GM19025 (cell line): Measurements from ENCODE around the gene SLC30A1.
"Not testable (repeated sequence)": the region's sequence is repeated elsewhere in the genome, so short reads cannot be mapped to it uniquely, and the experiment has no call there.

ENCODE experiments used
- ATAC-seq: cut with Tn5 transposase; IDR thresholded peaks from one replicate; pipeline ENCODE4 v1.9.1; 2021; ENCODE audit warnings: mild to moderate bottlenecking, low read depth, moderate library complexity; ENCODE audit not compliant: unreplicated experiment

The SLC30A1 gene

DNA sequence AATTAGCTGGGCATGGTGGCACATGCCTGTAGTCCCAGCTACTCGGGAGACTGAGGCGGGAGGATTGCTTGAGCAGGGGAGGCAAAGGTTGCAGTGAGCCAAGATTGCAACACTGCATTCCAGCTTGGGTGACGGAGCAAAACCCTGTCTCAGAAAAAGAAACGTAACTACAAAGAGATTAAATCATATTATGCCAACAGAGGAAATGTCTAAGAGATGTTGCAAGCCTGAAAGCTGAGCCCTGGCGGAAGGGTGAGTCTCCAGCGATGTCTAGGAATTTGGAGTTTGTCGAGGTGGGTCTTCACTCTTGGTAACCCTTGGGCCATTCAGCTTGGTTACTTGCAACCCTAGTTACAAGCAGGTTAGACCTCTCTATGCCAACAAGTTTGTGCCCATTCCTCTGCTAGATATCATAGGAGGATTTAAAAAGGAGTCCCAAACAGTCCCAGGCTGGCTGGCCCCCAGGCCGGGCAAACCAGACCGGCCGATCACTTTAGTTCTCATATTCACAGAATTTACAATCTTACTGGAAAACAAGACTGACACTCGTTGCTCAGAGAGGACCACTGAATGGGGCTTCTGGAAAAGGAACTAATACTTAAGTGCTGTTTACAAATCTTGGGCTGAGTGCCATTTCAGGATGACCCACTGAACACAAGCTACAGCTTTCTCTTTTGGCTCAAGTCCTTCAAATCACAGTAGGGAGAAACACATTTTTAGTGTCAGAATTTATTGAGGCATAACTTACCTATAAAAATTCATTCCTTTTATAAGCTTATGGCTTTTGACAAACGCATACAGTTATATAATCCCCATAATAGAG, 27.1 kb downstream of the SLC30A1 start:
- no peak for ATAC-seq

DNA sequence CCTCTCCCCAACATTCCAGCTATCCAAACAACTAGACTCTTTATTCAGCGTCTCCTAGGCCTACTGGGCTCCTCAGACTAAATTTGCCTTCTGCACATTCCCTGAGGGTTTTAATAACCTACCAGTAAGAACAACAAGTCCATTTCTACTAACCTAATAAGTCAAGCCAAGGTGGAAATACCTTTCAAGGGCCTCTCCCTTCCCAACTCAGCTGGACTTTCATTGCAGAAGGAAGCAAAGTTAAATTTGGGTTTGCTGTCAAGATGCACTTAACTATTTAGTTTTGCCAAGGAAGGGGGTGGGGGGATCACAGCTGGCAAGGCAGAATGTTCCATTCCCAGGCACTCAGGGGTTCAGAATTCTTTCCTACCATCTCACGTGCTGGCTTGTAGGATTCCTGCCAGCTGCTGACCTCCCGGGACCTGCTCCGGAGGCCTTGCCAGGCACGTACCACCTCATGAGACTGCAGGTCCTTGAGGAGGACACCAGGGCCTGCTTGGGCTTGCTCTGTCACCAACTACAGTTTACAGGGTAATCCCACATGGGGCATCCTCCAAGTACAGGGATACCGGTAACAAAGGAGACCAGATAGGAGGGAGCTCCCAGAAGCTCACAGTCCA, 29.8 kb downstream of the SLC30A1 start:
- no peak for ATAC-seq

DNA sequence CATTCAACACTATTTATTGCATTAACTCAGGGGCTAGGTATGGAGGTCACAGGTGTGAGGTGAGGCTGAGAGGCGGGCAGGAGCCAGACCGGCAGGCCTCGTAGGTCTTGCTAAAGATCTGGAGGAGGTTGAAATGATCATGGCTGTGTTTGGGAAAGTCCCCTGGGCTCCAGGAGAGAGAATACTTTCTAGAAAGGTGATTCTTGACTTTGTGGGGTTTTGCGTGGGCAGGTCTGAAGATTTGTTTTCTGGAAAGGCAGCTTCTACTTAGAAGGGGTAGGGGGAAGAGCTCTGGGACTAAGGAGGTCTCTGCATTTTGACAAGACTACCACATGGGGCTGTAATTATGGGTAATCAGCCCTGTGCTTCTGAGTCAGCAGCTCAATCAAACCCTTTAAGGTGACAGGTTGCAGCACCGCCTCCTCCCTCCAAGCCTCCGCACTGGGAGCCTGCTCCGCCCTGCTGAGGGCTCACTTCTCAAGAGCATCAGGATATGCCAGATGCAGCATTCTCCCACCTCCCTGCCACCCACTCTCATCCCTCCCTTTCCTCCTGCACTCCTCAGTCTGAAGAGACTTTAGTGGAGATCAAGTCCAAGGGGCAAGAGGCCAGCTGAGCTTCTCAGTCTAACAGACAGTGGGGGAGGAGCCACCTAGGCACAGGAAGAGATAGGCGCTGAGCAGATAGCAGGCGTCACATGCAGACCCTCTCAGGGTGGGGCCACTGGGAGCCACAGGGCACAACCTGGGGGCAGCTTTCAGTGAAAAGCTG, 30.5 kb downstream of the SLC30A1 start:
- no peak for ATAC-seq

DNA sequence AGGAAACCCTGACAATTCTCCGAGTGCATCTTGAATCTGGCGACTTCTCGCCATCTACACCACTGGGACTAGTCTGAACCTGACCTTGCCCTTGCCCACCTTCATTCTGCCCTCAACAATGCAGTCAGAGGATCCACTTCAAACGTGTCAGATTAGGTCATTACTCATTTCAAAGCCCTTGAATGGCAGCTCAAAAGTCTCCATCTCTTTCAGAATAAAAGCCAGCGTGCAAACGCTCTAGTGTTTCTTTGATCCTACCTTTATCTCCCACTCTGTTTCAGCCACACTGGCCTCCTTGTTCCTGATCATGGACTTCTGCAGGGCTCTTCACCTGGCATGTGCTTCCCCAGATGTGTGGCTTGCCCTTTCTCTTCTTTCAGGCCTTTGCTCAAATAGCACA, 31.3 kb downstream of the SLC30A1 start:
- ATAC-seq = no peak

DNA sequence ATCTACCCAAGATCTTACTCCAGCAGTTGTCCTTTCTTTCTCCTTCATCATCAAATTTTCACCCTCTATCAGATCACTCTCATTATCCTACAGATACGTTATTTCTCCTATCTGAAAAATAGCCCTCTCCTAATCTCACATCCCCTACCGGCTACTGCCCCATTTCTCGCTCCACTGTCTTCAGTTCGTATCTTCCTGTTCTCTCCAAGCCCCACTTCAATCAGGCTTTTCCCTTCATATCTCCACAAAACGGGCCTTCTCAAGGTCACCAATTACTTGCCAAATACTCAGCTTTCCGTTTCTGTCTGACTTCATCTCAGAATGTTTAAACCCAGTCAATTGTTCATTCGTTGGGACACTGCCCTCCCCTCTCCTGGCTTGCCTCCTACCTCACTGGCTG, 32.4 kb downstream of the SLC30A1 start:
- no peak for ATAC-seq

DNA sequence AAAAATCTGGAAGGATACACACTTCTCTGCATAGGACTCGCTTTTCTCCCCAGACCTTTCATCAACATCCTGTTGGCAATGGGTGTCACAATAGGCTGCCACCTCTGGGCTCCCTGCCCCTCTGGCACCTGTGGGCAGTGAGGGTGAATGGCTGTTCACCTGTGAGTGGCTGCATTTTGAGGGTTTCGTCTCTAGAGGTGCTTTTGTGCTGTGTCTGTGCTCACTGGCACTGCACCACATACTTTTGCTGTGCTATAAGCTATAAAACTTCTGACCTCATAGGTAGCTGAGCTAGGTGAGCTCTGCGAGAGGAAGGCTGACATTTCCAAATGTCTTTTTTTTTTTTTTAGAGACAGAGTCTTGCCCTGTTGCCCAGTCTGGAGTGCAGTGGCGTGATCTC, 35.9 kb downstream of the SLC30A1 start:
- no peak for ATAC-seq

DNA sequence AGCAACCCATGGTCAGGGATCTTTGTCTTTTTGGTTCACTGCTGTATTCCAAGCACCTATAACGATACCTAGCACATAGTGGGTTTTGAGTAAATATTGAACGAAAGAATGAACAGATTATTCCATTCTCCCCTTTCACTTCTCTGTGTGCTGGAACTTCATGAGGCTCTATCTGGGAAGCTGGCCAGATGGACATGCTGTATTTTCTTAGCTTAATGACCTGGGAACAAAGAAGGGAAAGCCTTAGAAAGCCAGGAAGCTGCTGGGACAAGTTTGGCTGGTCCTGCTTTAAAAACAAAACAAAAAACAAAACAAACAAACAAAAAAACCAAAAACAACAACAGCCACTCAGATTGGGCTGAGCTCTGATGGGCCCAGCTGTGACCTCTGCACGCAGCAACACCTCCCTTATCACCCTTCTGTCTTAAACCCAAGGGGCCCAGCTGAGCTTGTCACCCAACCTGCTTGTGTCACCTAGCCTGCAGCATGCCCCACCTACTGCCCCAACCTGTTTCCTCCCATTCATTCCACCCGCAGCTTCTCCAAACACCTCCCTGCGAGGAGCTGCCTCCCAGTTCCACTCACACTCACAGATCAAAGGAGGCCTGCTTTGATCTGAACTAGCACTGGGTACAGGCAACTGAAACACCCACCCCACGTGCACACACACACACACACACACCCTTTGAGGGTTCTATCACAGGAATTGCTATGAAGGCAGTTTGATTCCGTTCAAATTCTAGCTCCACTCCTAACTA, 37.1 kb downstream of the SLC30A1 start:
- ATAC-seq = no peak

DNA sequence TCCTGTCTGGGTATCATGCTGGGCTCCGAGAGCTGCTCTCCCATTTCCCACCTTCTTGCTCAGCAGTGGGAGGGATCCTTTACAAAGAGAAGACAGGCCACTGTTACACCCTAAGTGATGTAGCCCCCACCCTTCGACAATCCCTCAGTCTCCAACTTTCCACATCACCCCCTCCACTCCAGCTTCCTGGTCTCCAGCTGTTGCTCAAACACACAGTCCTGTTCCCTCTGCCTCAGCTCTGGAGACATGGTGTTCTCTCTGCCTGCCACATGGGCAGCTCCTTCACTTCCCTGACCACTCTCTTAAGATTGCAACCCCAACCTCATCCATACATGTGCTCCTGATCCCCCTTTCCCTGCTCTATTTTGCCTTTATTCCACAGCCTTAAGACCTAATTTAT, 37.7 kb downstream of the SLC30A1 start:
- no peak for ATAC-seq

DNA sequence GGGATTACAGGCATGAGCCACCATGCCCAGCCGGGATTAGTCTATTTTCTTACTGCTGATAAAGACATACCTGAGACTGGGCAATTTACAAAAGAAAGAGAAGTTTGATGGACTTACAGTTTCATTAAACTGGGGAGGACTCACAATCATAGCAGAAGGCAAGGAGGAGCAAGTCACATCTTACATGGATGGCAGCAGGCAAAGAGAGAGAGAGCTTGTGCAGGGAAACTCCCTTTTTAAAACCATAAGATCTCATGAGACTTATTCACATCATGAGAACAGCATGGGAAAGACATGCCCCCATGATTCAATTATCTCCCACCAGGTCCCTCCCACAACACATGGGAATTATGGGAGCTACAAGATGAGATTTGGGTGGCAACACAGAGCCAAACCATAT, 38.1 kb downstream of the SLC30A1 start:
- not testable (repeated sequence) for ATAC-seq

DNA sequence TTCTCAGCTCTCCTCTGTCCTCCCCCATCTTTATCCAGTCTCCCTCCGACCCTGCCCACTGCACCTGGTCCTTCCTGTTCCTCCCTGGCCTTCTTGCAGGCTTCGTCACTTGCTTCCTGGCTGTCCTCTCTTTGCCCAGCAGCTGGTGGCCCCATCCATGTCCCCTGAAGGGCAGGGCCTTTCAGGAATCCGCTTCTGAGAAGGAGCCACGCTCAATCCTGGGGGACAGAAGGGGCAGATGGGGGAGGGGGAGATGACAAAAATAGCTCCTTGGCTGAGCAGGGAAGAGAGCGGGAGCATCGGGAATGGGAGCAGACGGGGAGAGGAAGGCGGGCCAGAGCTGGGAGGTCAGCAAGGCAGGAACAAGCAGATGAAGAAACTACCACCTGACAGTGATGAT, 40.7 kb downstream of the SLC30A1 start:
- no peak for ATAC-seq

DNA sequence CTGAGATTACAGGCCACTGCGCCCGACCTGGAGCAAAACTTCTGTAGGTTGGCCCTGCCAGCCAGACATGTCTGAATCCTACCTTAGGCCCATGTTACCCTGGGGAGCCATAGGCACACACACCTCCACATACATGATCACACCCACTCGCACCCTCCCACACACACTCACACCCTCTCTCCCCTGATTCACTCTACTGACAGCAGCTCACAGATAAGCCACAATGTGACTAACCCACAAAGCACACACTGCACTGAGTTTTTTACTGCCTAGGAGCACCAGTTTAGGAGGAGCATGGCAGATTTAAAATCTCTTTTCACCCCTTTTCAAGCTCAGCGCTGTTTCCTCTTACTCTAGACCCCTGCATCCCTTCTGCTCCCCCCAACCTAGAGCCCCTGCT, 41.7 kb downstream of the SLC30A1 start:
- no peak for ATAC-seq

DNA sequence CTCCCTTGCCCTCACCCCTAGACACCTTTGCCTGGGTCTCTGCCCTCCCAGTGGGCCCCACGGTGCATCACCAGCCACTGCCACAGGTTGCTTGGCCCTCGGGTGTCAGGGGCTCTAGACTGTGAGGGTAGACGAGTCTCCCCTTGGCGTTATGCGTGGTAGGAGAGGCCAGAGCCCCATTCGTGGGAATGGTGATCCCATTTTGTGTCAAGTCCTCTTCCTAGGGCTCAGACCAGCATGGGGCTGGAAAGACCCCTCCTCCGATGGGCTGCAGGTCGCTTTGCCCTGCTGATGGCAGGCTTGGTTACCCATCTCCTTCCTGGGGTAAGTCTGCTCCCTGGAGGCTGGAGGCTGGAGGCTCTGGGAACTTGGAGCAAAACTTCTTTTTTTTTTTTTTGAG, 42.4 kb downstream of the SLC30A1 start:
- ATAC-seq = no peak

DNA sequence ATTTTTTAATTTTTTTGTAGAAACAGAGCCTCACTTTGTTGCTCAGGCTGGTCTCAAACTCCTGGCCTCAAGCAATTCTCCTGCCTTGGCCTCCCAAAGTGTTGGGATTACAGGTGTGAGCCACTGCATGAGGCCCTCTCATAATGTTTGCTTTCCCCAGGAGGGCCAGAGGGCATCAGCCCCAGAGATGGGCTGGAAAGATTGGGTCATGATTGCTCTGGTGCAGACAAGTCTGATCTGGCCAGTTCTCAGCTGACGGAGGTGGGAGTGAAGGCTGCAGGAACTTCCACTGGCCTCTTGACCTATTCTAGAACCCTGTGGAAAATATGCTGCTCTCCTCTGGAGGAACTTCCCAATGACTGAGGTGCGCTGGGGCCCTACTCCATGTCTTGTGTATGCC, 43.6 kb downstream of the SLC30A1 start:
- ATAC-seq = no peak

DNA sequence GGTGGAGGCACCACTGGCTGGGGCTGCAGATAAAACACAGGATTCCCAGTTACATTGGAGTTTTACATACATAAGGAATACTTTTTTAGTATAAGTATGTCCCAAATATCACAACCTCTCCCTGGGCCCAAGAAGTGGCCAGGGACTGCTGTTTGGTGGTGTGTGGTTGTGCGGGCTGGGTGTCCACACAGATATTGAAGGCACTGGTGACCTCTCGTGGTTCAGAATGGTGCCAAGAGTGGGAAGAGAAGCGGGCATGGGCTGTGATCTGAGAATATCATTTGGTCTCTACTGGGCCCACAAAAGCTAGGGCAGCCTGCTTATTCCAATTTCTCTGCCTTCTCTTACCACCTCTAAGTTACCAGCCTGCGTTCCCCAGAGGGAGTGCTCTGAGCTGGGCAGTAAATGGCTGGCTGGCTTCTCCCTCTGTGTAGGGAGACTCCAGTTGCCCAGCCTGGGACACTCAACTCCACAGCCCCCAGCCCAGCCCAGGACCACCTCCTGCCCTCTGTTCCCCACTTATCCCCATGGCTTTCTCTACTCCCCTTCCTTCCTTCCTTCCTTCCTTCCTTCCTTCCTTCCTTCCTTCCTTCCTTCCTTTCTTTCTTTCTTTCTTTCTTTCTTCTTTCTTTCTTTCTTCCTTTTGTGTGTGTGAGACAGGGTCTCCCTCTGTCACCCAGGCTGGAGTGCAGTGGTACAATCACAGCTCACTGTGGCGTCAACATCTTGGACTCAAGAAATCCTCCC, 44.2 kb downstream of the SLC30A1 start:
- ATAC-seq = no peak

DNA sequence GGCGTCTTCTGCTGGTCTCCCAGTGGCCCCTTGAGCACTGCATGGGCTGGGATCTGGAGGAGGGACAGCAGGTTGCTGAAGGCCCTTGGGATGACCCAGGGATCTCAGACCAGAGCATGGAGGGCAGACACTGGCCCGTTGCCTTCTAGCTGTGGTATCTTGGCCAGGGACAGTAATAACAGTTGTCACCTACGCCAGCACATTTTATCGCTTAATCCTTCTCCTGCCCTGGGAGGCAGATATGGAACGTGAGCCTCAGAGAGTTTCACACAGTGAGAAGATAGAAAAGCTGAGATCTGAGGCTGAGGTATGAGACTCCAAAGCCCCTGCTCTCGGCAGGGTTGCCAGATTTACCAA, 46.9 kb downstream of the SLC30A1 start:
- ATAC-seq = no peak

DNA sequence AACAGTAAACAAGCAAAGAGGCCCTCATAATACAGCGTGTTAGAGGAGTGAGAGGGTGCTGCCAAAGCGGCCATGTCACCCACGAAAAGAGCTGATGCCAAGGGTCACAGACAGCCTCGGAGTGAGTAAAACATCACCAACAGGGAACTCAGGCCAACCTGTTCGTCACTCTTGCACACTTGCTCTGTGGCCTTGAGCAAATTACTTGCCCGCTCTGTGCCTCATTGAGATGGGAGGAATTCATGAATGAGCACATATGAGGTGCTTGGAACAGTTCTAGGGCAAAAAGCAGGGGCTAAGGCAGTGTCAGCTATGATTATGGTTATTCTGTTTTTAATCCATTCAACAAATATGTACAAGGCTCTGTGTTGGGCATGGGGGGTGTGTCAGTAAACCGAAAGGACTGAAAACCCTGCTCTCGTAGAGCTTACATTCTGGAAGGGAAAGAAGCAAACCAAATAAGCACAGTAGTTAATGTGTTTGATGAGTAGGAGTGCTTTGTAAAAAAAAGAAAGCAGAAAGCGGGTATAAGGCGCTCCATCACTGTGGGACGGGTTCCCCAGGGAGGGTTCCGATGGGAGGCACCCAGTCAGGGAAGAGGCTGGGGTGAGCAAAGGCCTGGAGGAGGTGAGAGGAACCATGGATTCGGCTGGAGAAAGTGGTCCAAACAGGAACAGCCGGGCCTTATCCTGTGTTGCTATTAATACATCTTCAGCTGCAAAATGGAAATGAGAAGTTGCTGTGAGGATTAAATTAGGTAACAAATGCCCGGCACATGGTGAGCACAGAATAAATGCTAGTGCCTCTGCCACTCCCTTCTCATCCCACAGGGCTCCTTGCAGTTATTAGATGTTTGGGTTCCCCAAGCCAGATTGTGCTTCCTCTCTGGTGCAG, 47.5 kb downstream of the SLC30A1 start:
- no peak for ATAC-seq

DNA sequence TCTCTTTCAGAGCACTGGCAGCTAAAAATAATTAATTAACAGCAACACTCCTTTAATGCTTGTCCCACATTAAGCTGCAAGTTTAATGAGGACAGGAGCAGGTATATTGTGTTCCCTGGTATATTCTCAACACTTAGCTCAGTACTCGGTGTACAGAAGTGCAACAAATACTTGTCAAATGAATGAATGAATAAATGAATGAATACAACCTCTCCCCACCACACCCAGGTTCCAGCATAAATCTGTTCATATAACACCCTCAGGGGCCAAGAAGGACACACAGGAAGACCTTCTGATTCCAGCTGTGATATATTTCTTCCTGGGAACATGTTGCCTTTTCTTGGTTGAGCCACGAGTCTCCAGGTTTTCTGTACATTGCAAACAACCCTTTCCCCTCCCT, 48.9 kb downstream of the SLC30A1 start:
- ATAC-seq = no peak

DNA sequence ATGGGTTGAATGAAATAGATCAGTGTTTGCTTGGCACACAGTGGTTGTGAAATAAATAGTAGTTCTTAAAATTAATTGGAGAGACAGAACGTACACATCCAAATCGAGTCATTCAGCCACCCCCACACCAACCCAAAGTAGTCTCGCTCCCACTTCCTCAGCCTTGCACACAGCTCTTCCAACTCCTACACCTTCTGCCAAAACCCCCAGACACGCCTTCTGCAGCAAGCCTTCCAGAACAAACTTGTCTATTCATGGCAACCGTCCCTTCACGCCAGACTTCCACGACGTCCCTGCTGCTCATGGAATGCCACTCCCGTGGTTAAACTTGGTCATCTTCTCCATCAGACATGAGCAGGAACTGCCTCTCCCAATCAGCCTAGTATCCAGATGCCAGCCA, 49.5 kb downstream of the SLC30A1 start:
- ATAC-seq = no peak

DNA sequence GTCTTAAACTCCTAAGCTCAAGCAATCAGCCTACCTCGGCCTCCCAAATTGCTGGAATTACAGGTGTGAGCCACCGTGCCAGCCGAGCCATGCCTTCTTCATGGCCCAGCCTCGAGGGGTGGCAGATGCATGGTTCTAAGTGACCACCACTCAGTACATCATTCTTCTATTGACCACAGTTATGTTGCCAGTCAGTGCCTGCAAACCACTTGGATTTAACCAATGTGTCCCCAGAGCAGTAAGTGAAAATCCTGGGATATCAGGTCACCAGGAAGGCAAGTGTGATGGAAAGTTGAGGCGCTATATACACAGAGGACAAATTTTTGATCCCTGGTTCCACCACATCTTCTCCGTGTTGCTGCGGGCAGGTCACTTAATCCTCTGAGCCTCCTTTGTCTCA, 50.0 kb downstream of the SLC30A1 start:
- no peak for ATAC-seq
